CD4-positive, alpha-beta T cell treated with Interleukin-2 at 100 ng/mL for 4 hours (primary cell): Measurements from ENCODE around the gene SLMAP.

Source experiments
- DNase-seq: peaks from one replicate; pipeline ENCODE4 v3.0.0-alpha.2; 2020; ENCODE audit warnings: low spot score

Gene SLMAP

DNA sequence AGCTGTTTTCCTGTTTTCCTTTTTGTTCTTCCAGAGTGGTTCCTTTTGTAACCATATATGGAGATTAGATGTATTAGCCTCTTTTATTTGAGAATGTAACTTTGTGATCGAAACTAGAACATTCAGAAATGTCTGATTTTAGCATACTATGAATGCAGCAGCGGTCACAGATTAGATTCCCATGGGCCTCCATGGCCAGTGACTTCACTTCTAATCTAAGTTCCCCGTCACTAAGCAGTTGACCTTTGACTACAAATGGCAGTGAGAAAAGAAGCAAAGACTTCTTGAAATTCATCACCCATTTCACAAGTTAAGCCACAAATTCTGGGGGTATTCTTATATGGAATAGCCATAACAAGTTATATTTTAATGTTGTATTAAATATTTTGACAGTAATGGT is 137.6 kb downstream of the SLMAP start:
- DNase-seq, result no peak

DNA sequence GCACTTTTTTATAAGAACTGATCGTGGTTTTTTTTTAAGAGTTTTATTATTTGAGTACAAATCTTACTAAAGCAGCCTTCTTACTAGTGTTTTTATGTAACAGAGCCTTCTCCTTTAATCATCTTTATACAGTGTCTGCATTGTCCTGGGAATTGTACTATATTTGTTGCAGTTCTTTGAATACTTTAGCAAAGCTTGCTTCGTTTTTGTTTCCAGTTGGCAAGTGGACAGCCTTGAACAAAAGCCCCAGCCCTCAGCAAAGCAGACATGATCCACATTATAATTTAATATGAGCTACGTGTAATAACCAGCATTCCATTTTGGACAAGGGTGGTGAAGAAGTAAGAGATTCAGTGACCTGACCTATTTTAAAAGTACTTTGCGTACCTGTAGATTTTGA is 139.9 kb downstream of the SLMAP start:
- DNase-seq, result no peak

- DNase-seq, result no peak
Observed at GRCh38 chr3:57896691-57897090, 140.6 kb downstream of the SLMAP start.

DNA sequence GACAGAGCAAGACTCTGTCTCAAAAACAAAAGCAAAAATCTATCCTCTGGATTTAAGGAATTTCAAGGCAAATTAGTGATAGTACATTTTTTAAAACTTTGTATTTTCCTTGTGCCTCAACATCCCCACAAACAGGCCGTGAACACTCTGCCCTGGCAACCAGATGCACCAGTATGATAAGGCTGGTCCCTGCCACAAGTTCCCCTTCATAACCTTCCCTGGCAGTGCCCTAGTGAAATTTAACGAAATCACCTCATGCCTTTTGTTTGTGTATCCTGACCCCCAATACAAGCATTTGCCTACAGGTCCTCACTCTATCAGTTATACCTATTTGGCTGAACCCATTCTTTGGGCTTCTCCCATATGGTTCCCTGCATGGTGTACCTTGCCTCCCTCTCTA is 144.7 kb downstream of the SLMAP start:
- no peak for DNase-seq

- no peak for DNase-seq
Observed at GRCh38 chr3:57903124-57903890, 147.2 kb downstream of the SLMAP start.

DNA sequence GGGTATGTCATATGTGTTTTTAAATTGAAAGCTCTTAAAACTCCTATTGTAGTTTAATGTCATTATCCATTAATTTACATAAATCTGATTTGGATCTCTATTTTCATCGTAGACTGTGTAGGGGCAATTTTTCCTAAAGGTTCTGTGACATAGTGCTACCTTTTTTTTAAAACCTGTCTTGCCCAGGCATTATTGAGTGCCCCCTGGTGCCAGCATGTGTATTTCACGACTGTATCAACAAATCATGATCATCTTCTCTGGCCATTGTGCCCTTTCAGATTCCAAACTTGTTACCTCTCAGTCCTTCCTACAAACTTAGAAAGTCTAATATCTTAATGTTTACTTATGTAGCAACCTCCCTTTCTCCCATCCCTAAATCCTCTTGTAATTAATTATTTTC is 154.9 kb downstream of the SLMAP start:
- peak; percentile 2 for DNase-seq

DNA sequence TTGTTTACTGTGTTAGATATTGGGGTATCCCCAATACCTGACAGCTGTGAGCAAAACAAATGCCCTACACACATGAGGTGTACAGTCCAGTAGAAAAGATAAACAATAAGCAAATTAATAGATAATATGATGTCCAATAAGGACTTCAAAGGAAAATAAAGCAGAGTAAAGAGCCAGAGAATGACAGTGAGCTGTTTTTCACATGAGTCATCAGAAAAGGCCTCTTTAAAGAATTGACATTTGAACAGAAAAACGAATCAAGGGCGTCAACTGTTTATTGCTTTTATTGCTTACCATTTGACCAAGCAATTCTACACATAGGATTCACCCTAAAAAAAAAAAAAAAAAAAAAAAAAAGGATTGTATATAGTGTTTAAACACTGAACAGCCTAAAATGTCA is 155.5 kb downstream of the SLMAP start:
- no peak for DNase-seq

DNA sequence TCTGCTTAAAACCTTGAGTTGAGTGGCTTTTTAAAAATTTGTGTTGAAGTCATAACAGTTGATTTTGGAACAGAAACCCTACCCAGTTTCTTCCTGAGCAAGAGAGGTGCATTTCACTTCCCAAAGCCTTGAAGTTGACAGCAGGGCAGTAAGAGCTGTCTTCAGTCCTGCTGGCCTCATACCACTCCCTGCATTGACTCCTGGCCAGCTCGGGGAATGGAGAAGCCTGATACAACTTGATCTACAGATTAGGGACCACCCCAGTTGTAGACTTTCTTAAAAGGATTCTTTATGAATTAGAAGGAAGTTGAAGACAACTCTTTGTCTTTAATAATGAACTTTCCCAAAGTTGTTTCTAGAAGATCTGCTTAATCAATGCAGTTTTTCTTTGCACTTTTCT is 161.5 kb downstream of the SLMAP start:
- DNase-seq, result no peak

DNA sequence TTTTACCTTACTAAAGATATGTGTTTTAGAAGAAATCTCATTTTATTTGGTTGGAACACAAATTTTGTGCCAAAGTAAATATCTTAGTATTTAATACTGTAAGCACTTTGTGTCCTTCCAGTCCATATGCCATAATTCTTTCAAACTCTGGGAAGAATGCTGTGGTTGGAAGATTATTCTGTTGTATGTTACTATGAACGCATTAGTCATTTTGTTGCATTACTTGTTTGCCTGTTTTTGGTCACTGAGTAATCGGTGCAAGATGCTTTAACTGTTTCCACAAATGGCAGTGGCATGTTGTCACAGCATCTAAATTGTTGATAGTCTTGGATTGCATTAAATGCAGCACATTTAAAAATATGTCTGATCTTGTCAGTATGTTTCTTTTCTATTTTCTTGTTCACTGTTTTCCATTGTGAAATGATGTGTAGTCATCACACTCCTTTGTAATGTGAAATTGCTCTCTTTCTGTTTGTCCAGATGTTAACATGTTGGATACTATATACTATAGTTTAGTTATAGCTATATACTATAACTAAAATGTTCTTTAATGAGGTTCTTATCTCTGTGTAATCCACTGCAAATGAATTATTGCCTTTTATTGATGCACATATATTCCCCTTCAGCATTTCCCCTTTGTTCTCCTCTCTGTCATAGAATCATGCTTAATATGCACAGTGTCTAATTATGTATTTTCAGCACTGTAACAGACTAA is 162.2 kb downstream of the SLMAP start:
- DNase-seq, result no peak

- no peak for DNase-seq
Observed at GRCh38 chr3:57919987-57920386, 163.9 kb downstream of the SLMAP start.

DNA sequence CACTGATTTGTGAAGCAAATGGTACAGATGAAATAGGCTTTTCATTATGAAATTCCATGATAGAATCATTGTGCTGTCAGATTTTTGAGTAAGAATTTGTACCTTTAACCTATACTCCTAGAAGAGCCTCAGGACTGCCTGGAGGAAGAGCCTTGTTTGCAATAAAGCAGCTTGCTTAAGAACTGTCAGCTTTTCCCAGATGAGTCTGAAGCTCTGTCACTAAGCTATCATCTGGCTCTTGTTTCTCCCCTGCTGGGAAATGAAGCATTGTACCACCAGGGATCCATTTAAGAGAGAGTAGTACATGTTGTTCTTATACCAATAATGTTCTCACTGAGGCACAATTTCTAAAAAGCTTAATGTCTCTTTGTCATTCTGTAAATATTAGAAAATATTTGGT is 167.0 kb downstream of the SLMAP start:
- DNase-seq, result no peak

- DNase-seq, result no peak
Observed at GRCh38 chr3:57923752-57924151, 167.6 kb downstream of the SLMAP start.

DNA sequence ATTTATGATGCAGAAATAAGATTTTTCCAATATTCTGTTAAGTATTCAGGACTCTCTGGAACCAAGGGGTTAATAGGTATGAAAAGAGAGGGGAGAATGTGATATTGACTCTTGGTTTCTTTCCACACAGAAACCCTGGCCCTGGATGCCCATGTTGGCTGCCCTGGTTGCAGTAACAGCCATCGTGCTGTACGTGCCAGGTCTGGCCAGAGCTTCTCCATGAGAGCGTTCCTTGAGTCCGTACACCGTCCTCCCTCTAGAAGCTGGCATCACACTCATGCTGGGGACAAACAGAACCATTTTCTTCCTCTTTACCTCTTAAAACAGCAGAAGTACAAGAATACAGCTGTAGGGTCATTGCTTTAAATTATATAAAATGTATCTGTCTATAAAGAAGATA is 171.1 kb downstream of the SLMAP start:
- DNase-seq, result no peak

DNA sequence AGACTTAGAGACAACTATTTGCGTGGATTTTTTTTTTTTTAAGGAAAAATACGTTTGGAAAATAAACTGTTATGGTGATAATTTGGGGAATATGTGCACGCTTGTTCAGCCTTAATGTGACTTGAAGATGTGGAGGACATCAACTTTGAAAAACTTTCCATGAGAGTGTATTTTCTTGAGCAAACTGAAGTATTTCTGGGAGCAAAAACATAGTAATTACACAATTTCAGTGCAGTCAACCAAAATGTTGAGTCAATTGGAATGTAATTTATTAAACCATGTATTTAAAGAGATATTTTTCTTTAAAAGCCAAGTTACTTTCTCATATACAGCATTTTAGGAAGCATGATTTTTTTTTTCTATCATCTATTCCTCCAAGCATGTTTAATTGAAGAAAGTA is 171.8 kb downstream of the SLMAP start:
- no peak for DNase-seq

DNA sequence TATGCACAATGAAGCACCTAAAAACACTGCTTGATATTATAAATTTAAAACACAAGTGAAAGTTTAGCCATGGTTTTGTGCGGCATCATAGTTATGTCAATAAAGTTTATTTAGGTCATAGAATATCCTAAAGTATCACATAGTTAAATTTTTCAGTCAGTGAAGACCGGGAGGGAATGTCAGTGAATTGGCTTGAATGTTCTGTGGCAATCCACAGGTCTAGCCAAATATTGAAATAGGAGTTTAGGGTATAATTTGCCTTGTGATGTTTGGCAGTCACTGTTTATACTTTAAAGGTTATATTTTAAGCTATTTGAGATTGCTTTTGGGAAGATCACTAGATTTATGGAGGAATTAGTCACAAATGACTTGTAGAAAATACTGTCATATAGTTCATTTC is 172.4 kb downstream of the SLMAP start:
- DNase-seq, result no peak

DNA sequence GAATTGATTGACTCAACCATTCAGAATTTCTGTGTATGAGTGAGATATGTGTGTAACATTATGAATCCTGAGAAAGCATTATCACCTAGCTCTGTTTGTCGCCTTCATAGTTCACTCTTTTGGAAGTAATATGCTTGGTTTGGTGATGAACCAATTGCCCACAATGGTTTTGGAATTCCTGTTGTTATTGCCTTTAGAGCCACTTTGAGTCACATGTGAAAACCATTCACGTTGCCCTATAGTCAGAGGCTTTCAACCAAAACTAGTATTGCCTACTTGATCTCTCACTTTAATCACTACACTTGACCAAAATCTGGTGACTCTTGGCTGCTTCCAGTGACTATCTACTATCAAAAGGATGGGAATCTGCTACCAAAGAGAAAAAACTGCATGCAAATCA is 173.9 kb downstream of the SLMAP start:
- DNase-seq, result no peak

DNA sequence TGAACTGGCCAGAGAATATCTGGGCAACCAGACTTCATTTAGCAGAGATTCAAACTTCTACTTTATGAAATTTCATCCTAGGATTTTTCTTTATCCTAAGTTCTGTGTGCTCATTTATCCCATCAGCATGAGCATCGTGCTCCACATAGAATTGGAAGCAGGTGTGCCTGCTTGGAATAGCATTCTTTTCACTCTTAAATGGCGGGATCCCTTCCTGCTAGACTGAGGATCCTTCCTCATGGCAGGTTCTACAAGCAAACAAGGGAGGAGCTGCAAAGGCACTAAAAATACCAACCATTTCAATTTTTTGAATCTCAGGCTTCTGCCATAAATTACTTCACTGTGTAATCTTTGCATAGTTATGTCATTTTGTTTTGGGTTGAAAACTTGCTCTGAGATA is 177.5 kb downstream of the SLMAP start:
- no peak for DNase-seq

DNA sequence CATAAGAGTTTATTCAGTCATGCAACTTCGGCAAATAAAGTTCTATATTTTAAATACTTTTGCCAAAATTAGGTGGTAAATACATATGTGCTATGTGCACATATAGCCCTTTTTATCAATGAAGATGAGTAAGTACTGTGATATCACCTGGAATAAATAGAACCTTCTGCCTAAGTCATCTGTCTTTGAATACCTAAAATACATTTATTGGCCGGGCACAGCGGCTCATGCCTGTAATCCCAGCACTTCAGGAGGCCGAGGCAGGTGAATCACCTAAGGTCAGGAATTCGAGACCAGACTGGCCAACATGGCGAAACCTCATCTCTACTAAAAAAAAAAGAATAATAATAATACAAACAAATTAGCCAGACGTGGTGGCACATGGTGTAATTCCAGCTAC is 178.3 kb downstream of the SLMAP start:
- no peak for DNase-seq

GRCh38 chr3:57935539-57935938 is 179.4 kb downstream of the SLMAP start:
- no peak for DNase-seq

DNA sequence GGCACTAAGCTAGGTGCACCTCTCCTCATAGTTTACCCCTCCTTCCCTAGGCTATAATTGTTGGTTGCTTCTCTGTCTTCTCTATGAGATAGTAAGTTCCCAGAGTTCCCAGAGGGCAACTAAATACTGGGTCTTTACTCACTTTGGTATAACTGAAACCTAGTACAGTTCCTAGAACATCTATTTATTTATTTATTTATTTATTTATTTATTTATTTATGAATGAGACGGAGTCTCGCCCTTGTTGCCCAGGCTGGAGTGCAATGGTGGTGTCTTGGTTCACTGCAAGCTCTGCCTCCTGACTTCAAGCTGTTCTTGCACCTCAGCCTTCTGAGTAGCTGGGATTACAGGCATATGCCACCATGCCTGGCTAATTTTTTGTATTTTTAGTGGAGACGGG is 181.0 kb downstream of the SLMAP start:
- no peak for DNase-seq

DNA sequence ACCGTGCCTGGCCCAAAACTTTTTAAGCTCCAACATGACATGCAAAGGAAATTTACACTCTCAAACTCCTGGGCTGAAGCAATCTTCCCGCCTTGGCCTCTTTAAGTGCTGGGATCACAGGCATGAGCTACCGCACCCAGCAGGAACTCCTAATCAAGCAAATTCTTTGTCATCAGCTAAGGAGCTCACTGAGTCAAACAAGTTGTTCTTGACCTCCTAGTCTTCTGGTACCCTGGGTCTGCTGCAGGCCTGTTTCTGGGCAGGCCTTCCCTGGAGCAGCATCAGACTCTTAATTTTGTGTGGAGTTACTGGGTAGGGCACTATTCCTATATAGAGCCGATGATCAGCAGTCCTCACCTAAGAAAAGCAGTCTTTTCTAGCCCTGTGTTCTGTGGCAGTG is 183.7 kb downstream of the SLMAP start:
- no peak for DNase-seq

DNA sequence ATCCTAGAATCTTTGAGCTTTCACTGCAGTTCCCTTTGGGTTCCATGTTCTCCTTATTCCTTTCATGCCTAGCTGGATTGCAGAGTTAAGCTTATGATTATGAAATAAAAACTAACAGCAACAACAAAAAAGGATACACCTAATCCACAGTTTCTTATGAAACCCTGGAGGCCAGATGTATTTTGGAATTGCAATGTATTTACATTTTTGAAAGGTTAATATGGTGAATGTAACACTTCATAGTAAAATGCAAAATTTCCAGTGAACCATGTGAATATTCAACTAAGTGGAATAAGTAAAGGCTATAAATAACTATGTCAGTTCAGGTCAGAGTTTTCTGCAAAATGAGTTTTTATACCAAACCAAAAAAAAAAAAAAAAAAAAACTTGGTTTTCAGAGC is 186.3 kb downstream of the SLMAP start:
- DNase-seq, result no peak

GRCh38 chr3:57942872-57943283 is 186.8 kb downstream of the SLMAP start:
- DNase-seq, result no peak
